Activated naive CD8-positive, alpha-beta T cell treated with anti-CD3 and anti-CD28 coated beads, Interleukin-2, amount 10 ng/mL, durations not matched to agents 7 days and 5 days (primary cell): Measurements from ENCODE around the gene ARFGAP1. TPM values are rescaled to one million over a fixed set of nuclear protein-coding genes. Genes with fewer than 3 reads are reported as not detected.

Source experiments
- ATAC-seq: fragments of 150-1000 bp; cut with Tn5 transposase; one replicate; pipeline ENCODE4 v1.10.0; 2021; ENCODE audit warnings: low read depth, moderate library complexity
- POLR2A ChIA-PET: fragments of 350-600 bp; sonication (Branson Sonifier 250); formaldehyde crosslinking; loops from one replicate; lab custom pipeline; 2021; ENCODE audit warnings: antibody characterized with exemption; lab: Charles Lee
- DNase-seq: peaks from one replicate; pipeline ENCODE4 v3.0.0; 2021
- H3K27ac Mint-ChIP-seq: one replicate; pipeline ENCODE4 v1.8.0; 2022; ENCODE audit warnings: mild to moderate bottlenecking, mixed read lengths
- H3K27me3 Mint-ChIP-seq: one replicate; pipeline ENCODE4 v1.8.0; 2022; ENCODE audit warnings: mild to moderate bottlenecking, moderate library complexity, mixed read lengths
- H3K36me3 Mint-ChIP-seq: one replicate; pipeline ENCODE4 v1.8.0; 2021; ENCODE audit warnings: mild to moderate bottlenecking, mixed read lengths
- H3K4me1 Mint-ChIP-seq: one replicate; pipeline ENCODE4 v1.8.0; 2021; ENCODE audit warnings: mixed read lengths
- H3K4me3 Mint-ChIP-seq: one replicate; pipeline ENCODE4 v1.8.0; 2022; ENCODE audit warnings: mild to moderate bottlenecking, moderate library complexity, mixed read lengths
- H3K9me3 Mint-ChIP-seq: one replicate; pipeline ENCODE4 v1.8.0; 2021; ENCODE audit warnings: mixed read lengths
- total RNA-seq, 2 experiments: library from RNA; stranded (reverse); gene quantifications; one replicate each; pipeline ENCODE4 v1.2.3, GENCODE V29; 2021

ARFGAP1 gene
- total RNA-seq, 2 experiments from 2014 or later = 86.1 to 87.6 TPM

GRCh38 chr20:63258781-63259180 lies 13.8 kb upstream of the ARFGAP1 start:
- ATAC-seq (no peak), DNase-seq (no peak)
- H3K27me3 Mint-ChIP-seq = peaks cover 26% of the 10 kb centered on the region
- no peaks in the 10 kb centered on the region for H3K36me3 Mint-ChIP-seq
- peaks cover 8% of the 10 kb centered on the region for H3K4me1 Mint-ChIP-seq
- no peaks in the 10 kb centered on the region for H3K9me3 Mint-ChIP-seq
- H3K4me3 Mint-ChIP-seq = no peak overlapping the region
- POLR2A ChIA-PET = no interaction called here
- no peak overlapping the region for H3K27ac Mint-ChIP-seq

- POLR2A ChIA-PET = no interaction called here
- Mint-ChIP-seq H3K27me3 (peaks cover 23% of the 10 kb centered on the region), H3K9me3 (no peaks in the 10 kb centered on the region), H3K4me3 (no peak overlapping the region), H3K27ac (no peak overlapping the region), H3K36me3 (no peaks in the 10 kb centered on the region), H3K4me1 (peaks cover 8% of the 10 kb centered on the region)
- ATAC-seq = no peak
- DNase-seq = no peak
These were observed 12.7 kb upstream of the ARFGAP1 start for GRCh38 chr20:63259734-63260460.

GRCh38 chr20:63260521-63260920 lies 12.1 kb upstream of the ARFGAP1 start:
- no peak overlapping the region for H3K4me3 Mint-ChIP-seq
- POLR2A ChIA-PET = no interaction called here
- H3K27me3 Mint-ChIP-seq = peaks cover 17% of the 10 kb centered on the region
- DNase-seq (no peak), ATAC-seq (no peak)
- H3K27ac Mint-ChIP-seq = no peak overlapping the region
- H3K9me3 Mint-ChIP-seq = no peaks in the 10 kb centered on the region
- no peaks in the 10 kb centered on the region for H3K36me3 Mint-ChIP-seq
- H3K4me1 Mint-ChIP-seq = peaks cover 8% of the 10 kb centered on the region

GRCh38 chr20:63261060-63261794 lies 11.4 kb upstream of the ARFGAP1 start:
- POLR2A ChIA-PET = no interaction called here
- no peak for ATAC-seq
- Mint-ChIP-seq H3K9me3 (no peaks in the 10 kb centered on the region), H3K4me1 (peaks cover 8% of the 10 kb centered on the region), H3K27ac (no peak overlapping the region), H3K4me3 (no peak overlapping the region), H3K27me3 (peaks cover 11% of the 10 kb centered on the region), H3K36me3 (no peaks in the 10 kb centered on the region)
- no peak for DNase-seq

- POLR2A ChIA-PET = no interaction called here
- H3K4me3 Mint-ChIP-seq = no peak overlapping the region
- ATAC-seq (no peak), DNase-seq (no peak)
- no peaks in the 10 kb centered on the region for H3K36me3 Mint-ChIP-seq
- H3K27ac Mint-ChIP-seq = peak overlapping the region; percentile 45
- H3K4me1 Mint-ChIP-seq = peaks cover 8% of the 10 kb centered on the region
- peaks cover 10% of the 10 kb centered on the region for H3K27me3 Mint-ChIP-seq
- no peaks in the 10 kb centered on the region for H3K9me3 Mint-ChIP-seq
These were observed 10.7 kb upstream of the ARFGAP1 start for GRCh38 chr20:63261795-63262528.

GRCh38 chr20:63262836-63263235 lies 9.8 kb upstream of the ARFGAP1 start:
- Mint-ChIP-seq H3K27me3 (peaks cover 6% of the 10 kb centered on the region), H3K9me3 (no peaks in the 10 kb centered on the region), H3K4me1 (peaks cover 5% of the 10 kb centered on the region), H3K4me3 (no peak overlapping the region), H3K27ac (no peak overlapping the region), H3K36me3 (no peaks in the 10 kb centered on the region)
- POLR2A ChIA-PET = no interaction called here
- ATAC-seq (no peak), DNase-seq (no peak)

GRCh38 chr20:63264000-63264399 lies 8.6 kb upstream of the ARFGAP1 start:
- Mint-ChIP-seq H3K4me3 (no peak overlapping the region), H3K4me1 (peaks cover 5% of the 10 kb centered on the region), H3K9me3 (no peaks in the 10 kb centered on the region), H3K27ac (no peak overlapping the region), H3K27me3 (peaks cover 8% of the 10 kb centered on the region), H3K36me3 (no peaks in the 10 kb centered on the region)
- DNase-seq (no peak), ATAC-seq (no peak)
- POLR2A ChIA-PET = no interaction called here

- H3K4me1 Mint-ChIP-seq = peaks cover 5% of the 10 kb centered on the region
- no peak for ATAC-seq
- H3K9me3 Mint-ChIP-seq = no peaks in the 10 kb centered on the region
- H3K27me3 Mint-ChIP-seq = peaks cover 8% of the 10 kb centered on the region
- no peak overlapping the region for H3K4me3 Mint-ChIP-seq
- H3K27ac Mint-ChIP-seq = no peak overlapping the region
- H3K36me3 Mint-ChIP-seq = no peaks in the 10 kb centered on the region
- no peak for DNase-seq
- POLR2A ChIA-PET = no interaction called here
These were observed 8.1 kb upstream of the ARFGAP1 start for GRCh38 chr20:63264519-63264918.

- H3K36me3 Mint-ChIP-seq = no peaks in the 10 kb centered on the region
- DNase-seq (no peak), ATAC-seq (no peak)
- no peaks in the 10 kb centered on the region for H3K9me3 Mint-ChIP-seq
- peaks cover 5% of the 10 kb centered on the region for H3K4me1 Mint-ChIP-seq
- POLR2A ChIA-PET = no interaction called here
- H3K4me3 Mint-ChIP-seq = no peak overlapping the region
- no peak overlapping the region for H3K27ac Mint-ChIP-seq
- H3K27me3 Mint-ChIP-seq = peaks cover 6% of the 10 kb centered on the region
These were observed 6.6 kb upstream of the ARFGAP1 start for GRCh38 chr20:63265891-63266515.

GRCh38 chr20:63267691-63268090 lies 4.9 kb upstream of the ARFGAP1 start:
- peaks cover 4% of the 10 kb centered on the region for H3K4me1 Mint-ChIP-seq
- no peaks in the 10 kb centered on the region for H3K9me3 Mint-ChIP-seq
- H3K27ac Mint-ChIP-seq = no peak overlapping the region
- DNase-seq (no peak), ATAC-seq (no peak)
- H3K4me3 Mint-ChIP-seq = no peak overlapping the region
- H3K36me3 Mint-ChIP-seq = no peaks in the 10 kb centered on the region
- H3K27me3 Mint-ChIP-seq = peaks cover 6% of the 10 kb centered on the region
- POLR2A ChIA-PET = no interaction called here

GRCh38 chr20:63268256-63268655 lies 4.4 kb upstream of the ARFGAP1 start:
- Mint-ChIP-seq H3K9me3 (no peaks in the 10 kb centered on the region), H3K27me3 (peaks cover 2% of the 10 kb centered on the region), H3K27ac (no peak overlapping the region), H3K4me3 (no peak overlapping the region), H3K4me1 (peaks cover 4% of the 10 kb centered on the region), H3K36me3 (no peaks in the 10 kb centered on the region)
- DNase-seq (no peak), ATAC-seq (no peak)
- POLR2A ChIA-PET = no interaction called here

GRCh38 chr20:63268671-63269439 lies 3.8 kb upstream of the ARFGAP1 start:
- no peak for ATAC-seq
- no peak overlapping the region for H3K4me3 Mint-ChIP-seq
- H3K9me3 Mint-ChIP-seq = no peaks in the 10 kb centered on the region
- H3K27ac Mint-ChIP-seq = no peak overlapping the region
- H3K36me3 Mint-ChIP-seq = no peaks in the 10 kb centered on the region
- H3K4me1 Mint-ChIP-seq = peaks cover 8% of the 10 kb centered on the region
- peaks cover 2% of the 10 kb centered on the region for H3K27me3 Mint-ChIP-seq
- no peak for DNase-seq
- POLR2A ChIA-PET = no interaction called here

GRCh38 chr20:63269724-63270123 lies 2.9 kb upstream of the ARFGAP1 start:
- no peak overlapping the region for H3K27ac Mint-ChIP-seq
- H3K4me1 Mint-ChIP-seq = peaks cover 12% of the 10 kb centered on the region
- H3K27me3 Mint-ChIP-seq = peaks cover 2% of the 10 kb centered on the region
- ATAC-seq (no peak), DNase-seq (no peak)
- no peak overlapping the region for H3K4me3 Mint-ChIP-seq
- POLR2A ChIA-PET = no interaction called here
- no peaks in the 10 kb centered on the region for H3K36me3 Mint-ChIP-seq
- no peaks in the 10 kb centered on the region for H3K9me3 Mint-ChIP-seq
